GM19455 (cell line): Measurements from ENCODE around the gene SLC22A23.

ENCODE experiments used
- ATAC-seq: cut with Tn5 transposase; IDR thresholded peaks from one replicate; pipeline ENCODE4 v1.9.1; 2021; ENCODE audit not compliant: unreplicated experiment

SLC22A23 gene

GRCh38 chr6:3423439-3424184 lies 33.2 kb downstream of the SLC22A23 start:
- no peak for ATAC-seq

GRCh38 chr6:3422435-3423070 lies 34.3 kb downstream of the SLC22A23 start:
- ATAC-seq, result no peak

- ATAC-seq, result no peak
Observed at GRCh38 chr6:3421791-3422434, 34.9 kb downstream of the SLC22A23 start.

DNA sequence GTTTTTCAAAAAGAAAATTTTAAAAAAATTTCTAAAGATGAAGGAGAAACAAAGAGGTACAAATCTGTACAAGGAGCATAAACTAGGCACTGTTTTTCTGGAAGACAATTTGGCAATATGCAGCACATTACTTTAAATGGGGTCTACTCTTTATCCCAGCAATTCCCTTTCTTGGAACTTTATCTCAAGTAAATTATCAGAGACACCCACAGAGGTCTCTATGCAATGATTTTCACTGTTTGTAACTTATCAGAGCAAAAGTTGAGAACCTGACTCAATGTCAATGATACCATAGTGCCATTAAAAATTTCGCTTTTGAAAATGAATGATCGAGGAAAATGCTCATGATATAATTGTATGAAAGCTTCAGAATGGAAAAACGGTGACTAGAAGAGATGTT lies 35.7 kb downstream of the SLC22A23 start:
- ATAC-seq, result no peak

GRCh38 chr6:3419624-3420272 lies 37.1 kb downstream of the SLC22A23 start:
- ATAC-seq, result no peak

DNA sequence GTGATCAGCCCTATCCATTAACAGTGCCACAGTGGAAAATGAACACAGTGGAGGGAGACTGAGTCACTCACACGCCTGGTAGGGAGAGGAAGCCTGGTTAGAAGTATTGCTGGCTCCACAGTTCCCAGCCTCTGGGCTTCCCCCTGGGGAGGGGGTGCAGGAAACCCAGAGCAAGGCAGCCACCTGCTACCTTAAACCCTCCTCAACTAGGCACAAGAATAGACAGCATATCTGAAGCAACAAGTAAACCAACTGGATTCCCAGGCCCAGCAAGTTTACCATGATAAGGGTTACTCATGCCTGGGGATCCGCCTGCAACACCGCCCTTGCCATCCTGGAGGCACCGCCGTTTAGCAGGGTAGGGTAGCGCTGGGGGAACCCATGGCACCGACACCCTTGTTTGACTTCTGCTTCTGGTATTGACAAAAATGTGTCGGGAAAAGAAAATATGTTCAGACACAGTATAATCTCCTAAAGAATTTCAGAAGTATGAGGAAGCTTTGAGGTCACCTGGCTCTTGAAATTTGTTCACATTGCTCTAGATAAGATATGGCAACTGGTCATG lies 38.3 kb downstream of the SLC22A23 start:
- no peak for ATAC-seq

- no peak for ATAC-seq
Observed at GRCh38 chr6:3417473-3417872, 39.4 kb downstream of the SLC22A23 start.

DNA sequence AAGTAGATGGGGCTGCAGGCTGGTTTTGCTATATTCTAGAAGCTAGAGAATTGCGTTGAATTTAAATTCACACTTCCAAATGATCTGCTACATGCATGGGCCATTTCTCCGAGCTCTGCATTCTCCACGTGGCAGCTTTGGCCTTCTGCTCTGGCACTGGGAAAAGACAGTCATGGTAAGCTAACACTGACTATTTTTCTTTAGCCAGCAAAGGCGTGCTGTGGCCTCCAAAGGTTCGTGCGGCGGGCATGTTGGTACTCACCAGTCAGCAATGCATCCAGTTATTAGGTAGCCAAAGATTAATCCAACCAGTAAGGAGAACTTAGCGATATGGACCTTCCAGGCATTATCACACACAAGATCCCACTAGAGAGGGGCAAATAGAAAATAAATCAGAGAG lies 41.4 kb downstream of the SLC22A23 start:
- ATAC-seq, result no peak

DNA sequence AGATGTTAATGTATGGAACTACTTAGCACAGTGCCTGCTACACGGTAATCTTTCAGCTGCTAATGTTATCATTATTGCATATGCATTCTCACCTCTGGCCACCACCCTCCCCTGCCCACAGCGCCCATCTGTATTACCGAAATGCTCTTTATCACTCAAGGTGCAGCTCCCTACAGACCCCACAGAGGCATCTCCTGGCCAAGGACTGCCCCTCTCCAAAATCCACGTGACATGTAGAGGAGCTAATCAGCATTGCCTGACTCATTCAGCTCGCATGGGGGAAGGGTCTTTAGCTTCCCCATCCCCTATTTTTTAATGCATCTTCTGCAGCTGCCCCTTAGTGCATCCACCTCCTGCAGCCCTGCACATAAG lies 41.8 kb downstream of the SLC22A23 start:
- ATAC-seq, result no peak

DNA sequence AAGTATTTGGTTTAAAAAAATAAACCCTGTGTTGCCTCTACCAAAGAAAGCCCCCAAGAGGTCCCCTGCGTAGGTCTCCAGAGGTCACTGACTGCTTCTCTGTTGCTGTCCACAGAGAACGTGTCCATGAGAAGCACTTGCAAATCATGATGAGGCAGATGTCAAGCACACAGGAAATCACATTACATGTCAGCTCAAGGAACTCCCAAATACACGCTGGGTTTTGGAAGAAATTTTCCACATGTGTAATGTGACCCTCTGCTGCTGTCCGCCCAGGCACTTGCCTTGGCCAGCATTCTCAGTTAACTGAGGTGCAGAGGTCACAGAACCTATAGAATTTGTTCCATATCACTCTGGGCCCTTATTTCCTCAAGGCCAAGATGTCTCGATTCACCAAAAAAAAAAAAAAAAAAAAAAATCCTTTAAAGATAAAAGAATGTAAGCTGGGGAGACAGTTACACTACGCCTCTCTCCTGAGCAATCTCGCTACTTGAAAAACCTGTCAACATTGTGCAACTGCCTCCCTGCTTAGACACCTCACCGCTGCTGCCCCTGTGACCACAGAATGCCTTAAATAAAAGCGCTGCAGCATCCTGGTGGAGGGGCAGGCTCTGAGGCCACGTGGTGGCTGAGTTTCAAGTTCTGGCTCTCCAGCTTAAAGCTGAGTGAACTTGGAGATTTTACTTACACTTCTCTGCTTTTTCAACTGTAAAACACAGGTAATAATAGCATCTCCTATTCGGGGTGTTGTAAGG lies 42.3 kb downstream of the SLC22A23 start:
- ATAC-seq, result no peak

- ATAC-seq, result no peak
Observed at GRCh38 chr6:3413592-3413991, 43.3 kb downstream of the SLC22A23 start.

DNA sequence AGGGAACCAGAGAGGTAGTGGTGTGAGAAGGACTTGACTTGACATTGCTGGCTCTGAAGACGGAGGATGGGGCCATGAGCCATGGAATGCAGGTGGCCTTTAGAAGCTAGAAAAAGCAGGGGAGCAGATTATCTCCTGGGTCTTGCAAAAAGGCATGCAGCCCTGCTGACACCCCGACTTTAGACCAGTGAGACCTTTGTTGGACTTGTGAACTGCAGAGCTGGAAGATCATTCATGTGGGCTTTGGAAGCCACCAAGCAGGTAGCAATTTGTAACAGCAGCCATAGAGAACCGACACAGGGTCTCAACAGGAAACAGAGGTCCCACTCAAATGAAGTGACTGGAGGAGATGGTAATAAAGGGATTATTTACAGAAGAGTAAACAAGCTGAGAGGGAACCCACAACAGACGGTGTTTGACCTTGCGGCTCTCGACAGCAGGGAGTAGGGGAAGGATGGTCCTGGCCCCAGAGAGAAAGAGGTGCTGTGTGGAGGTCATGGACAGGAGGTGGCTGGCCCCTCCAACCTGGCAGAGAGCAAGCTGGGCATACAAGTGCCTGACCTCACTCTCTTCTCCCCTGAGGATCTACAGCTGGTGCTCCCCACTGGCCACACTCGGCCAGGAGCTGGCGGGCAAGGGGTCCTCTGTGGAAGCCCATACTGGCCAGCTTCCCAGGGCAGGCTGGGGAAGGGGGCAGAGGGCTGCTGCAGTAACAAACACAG lies 43.9 kb downstream of the SLC22A23 start:
- no peak for ATAC-seq

DNA sequence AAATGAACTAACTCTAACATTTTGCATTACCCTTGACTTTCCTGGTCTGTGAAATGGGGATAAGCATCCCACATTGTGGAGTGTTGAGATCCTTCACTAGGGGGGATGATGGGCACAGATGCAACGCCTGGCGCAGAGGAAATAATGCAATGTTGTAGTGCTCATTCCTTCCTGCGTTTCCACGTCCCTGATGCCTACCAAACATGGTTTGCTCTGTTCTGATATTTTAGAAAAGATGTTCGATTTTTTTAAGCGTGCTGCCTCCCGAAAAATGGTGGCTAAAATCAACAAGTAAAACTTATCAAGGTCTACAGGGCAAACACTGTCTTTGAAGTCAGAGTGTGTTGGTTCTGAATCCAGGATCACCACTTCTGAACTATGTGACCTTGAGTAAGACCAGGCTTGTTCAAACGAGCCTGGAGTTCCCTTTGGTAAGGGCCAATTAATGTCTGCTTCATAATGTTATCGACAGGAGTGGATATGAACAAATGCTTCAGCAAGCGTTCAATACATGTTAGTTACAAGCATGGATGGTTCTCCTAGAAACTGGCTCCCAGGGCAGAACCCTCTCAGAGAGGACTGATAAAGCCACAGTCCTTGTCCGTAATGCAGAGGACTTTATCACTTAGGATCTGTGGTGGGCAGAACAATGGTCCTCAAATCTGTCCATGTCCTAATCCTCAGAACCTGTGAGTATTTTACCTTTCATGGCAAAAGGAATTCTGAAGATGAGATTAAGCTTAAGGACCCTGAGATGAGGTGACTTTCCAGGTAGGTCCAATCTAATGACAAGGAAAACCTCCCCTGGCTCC lies 44.7 kb downstream of the SLC22A23 start:
- ATAC-seq, result no peak

DNA sequence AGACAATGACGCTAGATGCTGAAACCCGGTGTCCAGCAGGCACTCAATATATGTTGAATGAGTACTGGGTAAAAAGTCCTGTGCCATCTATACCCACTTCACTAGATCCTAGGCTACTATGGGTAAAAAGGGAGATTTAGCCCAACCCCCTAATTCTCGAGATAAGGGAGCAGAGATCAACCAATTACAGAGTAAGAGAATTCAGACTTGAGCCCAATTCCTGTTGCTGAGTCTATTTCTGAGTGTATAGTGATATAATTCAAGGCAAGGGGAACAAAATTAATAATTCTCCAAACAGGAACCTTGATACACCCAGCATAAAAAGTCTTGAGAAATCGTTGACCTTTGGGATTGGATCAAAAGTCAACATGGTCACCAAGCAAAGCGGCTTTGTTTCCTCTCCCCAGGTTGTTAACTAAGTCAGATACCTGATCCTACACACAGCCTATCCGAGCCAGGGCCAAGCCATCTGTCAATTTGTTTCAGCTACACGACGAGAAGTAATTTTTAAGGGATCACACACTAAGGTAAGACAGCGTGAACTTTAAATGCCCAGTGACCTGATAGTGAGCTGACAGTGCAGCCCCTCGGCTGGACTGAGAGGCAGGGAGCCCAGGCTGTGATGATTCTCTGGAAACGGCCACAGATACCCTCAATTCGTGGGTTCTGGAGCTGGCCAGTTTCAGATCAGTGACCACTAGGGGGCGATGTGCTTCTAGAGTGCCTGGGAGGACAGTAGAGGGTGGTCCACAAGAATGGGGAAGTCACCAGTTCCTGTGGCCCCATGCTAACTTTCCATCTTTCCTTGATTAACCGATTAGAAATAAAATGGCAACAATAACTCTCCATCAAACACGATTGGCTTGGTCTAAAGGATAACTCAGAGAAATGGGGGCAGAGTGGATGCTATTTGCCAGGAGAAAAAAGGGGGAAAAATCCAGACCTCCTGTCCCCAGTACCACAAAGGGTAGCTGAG lies 46.2 kb downstream of the SLC22A23 start:
- no peak for ATAC-seq

DNA sequence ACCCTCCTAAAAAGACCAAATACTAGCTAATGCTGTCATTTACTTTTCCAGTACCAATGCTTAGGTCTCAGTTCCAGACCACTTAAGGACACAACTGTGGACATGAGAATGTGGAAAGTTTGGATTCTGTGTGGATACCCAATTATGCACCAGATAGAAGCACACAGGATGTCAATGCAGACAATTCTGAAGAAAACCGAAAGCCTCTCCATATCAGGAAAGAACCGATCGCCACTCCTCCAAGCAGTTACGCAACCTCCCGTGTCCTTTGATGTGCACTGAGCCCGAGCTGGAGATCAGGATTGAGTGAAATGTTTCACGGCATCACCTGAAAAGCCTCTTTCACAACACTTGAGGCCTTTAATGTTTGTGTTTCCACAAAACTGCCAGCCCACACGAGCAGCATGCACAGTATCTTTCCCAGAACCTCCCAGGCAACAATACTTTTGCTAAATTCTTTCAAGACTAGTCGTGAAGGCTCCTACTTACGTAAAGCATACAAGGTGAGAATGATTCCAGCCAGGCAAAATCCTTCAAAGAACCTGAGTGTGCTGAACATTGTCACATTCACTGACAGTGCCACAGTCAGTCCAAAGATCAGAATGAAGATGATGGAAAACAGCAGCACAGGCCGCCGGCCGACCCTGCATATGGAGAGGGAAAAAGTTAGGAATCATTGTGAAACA lies 47.0 kb downstream of the SLC22A23 start:
- ATAC-seq, result no peak

DNA sequence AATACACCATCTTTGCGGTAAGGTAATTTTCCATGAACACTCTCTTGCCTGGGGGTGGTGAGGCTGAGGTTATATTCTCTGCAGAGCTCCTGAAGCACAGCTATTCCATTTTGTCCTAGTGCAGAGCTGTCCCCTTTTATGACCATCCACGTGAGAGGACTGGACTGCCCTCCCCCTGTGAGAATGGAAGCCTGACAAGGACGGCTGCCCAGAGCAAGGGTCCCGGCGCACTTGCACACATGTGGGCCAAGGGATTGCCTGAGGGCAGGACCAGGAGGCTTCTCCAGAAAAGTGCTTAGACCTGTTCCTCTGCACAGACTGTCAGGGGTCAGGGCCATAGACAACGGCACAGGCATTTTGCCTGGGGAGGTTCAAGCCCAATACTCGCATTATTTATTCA lies 48.2 kb downstream of the SLC22A23 start:
- no peak for ATAC-seq

DNA sequence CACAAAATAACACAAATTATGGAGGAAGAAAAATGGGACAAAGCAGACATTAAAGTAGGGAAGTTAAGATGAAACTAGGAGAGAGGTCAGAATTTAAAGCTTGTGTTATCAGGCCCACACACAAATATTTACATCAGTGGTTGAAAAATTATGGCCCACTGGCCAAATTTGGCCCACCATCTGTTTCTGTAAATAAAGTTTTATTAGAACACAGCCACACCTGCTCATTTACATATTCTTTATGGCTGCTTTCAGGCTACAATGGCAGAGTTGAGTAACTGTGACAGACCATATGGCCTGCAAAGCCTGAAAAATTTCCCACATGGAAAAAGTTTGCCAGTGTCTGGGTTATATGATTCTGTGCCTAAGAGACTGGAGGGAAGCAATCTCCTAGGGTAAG lies 49.0 kb downstream of the SLC22A23 start:
- ATAC-seq, result no peak
